SIG-M5 (cell line): ENCODE measurements around the gene MRPS31.
"Not testable (repeated sequence)": the region's sequence is repeated elsewhere in the genome, so short reads cannot be mapped to it uniquely, and the experiment has no call there.

Experiments used
- DNase-seq: peaks from one replicate; lab custom pipeline; 2025; lab: John Stamatoyannopoulos, UW

Gene MRPS31

GRCh38 chr13:40789275-40790153 is 18.5 kb upstream of the MRPS31 start, which contains the start of gene SLC25A15:
TSS of gene SLC25A15 (plus strand) at chr13:40789611. CDS start at chr13:40793227, 3,616 bp downstream.
- no peak for DNase-seq

GRCh38 chr13:40788540-40789274 is 17.7 kb upstream of the MRPS31 start:
- not testable (repeated sequence) for DNase-seq

GRCh38 chr13:40787062-40787461 is 16.1 kb upstream of the MRPS31 start:
- DNase-seq, result no peak

GRCh38 chr13:40786568-40786996 is 15.6 kb upstream of the MRPS31 start:
- no peak for DNase-seq

- no peak for DNase-seq
Observed at GRCh38 chr13:40784540-40784939, 13.6 kb upstream of the MRPS31 start.

- not testable (repeated sequence) for DNase-seq
Observed at GRCh38 chr13:40782971-40783370, 12.0 kb upstream of the MRPS31 start.

- peak; percentile 21 for DNase-seq
Observed at GRCh38 chr13:40781717-40782116, 10.7 kb upstream of the MRPS31 start.

- no peak for DNase-seq
Observed at GRCh38 chr13:40780822-40781401, 9.9 kb upstream of the MRPS31 start.

- no peak for DNase-seq
Observed at GRCh38 chr13:40779796-40780285, 8.9 kb upstream of the MRPS31 start.

GRCh38 chr13:40779049-40779448 is 8.1 kb upstream of the MRPS31 start:
- no peak for DNase-seq

GRCh38 chr13:40777809-40778175 is 6.8 kb upstream of the MRPS31 start:
- DNase-seq, result no peak

- no peak for DNase-seq
Observed at GRCh38 chr13:40777166-40777808, 6.3 kb upstream of the MRPS31 start.

- peak; percentile 76 for DNase-seq
Observed at GRCh38 chr13:40776681-40777165, 5.7 kb upstream of the MRPS31 start.

- DNase-seq, result no peak
Observed at GRCh38 chr13:40776232-40776631, 5.2 kb upstream of the MRPS31 start.

GRCh38 chr13:40774672-40775071 is 3.7 kb upstream of the MRPS31 start:
- no peak for DNase-seq

- no peak for DNase-seq
Observed at GRCh38 chr13:40772765-40773473, 1.9 kb upstream of the MRPS31 start.

- no peak for DNase-seq
Observed at GRCh38 chr13:40770609-40770933, 419 bp downstream of the MRPS31 start.

- DNase-seq, result no peak
Observed at GRCh38 chr13:40769970-40770369, 1.0 kb downstream of the MRPS31 start.

- no peak for DNase-seq
Observed at GRCh38 chr13:40765602-40766001, 5.4 kb downstream of the MRPS31 start.

- no peak for DNase-seq
Observed at GRCh38 chr13:40764587-40765403, 6.2 kb downstream of the MRPS31 start.
